HG02588 (cell line): Measurements from ENCODE around the gene ATP5ME.

Experiments used
- ATAC-seq: cut with Tn5 transposase; IDR thresholded peaks from one replicate; pipeline ENCODE4 v1.9.1; 2021; ENCODE audit warnings: mild to moderate bottlenecking, moderate library complexity; ENCODE audit not compliant: unreplicated experiment

Gene ATP5ME

DNA sequence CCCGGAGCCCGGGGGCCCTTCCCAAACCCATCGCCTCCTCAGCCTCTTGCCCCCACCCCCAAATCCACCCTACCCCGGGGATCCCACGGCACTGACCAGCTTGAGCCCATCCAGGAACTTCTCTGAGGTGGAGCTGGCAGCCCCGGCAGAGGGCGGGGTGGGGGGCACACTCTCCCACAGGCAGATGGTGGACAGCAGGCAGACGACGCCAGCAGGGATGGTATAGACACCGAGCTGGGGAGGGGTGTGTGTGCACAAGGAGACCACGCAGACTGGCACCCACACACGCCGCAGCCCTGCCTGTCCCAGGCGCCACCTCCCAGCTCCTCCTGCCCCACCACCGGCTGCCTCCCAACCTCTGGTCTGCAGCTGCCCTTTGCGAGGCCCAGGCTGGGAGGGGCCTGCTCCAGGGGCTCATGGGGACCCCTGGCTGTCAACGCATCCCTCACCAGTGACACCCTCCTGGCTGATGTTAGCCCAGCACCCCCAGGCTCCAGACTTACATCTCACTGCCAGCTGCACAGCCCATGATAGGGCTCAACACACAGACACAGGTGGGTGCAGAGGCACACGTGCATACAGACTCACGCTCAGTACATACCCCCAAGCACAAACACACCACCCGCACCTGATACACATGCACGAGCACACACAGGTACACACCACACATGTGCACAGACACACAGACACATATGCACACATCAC is 10.7 kb upstream of the ATP5ME start:
- ATAC-seq = no peak

DNA sequence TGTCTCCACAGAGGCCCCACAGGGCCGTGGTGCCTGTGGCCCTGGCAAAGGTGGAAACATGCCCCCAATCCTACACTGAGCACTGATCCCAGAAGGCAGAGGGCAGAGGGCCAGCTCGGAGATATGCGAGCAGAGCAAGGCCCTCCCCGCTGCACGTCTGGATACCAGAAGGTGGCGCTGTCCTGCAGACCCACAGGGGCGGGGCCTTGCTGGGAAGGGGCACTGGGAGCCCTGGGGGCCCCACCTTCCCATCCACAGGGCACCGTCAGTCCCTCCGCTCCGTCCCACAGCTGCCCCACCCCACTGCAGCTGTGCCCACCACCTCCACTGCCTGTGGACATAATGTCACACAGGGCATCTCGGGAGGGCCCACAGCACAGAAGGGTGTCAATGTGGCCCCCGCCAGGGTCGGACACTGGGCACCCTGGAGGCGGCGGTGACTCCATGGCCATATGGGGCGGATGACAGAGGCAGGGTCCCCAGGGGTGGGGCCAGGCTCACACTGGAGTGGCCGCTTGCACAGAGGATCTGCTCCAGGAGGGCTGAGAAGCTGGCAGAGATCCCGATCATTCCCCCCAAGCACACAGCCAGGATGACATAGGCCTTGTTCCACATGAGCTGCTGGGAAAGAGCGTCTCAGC is 10.0 kb upstream of the ATP5ME start:
- no peak for ATAC-seq

DNA sequence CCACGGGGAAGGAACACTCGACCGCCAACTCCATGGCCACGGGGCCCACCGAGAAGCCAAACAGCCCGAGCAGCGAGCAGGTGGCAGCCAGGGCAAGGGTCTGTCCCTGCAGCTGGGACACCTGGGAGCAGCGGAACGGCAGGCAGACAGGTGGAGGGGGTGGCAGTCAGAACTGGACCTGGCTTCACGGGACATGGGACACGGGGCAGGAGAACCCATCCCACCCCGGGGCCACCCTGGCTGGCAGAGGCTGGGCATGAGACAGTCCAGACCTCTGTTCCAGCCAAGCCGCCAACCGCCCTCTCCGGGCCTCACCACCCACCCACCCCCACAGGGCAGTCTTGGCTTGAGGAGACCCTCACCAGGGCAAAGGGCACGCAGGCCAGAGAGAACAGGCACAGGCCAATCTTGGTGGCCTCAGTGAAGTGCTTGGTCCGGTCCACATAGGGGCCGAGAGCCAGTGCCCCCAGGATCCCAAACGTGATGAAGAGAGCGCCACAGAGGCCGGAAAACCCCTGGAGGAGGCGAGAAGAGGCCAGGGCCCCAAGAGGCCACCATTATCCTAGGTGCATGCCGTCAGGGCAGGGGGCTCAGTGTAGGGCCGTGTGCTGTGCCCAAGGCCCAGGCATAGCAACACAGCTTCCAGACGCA is 9.3 kb upstream of the ATP5ME start:
- ATAC-seq = no peak

DNA sequence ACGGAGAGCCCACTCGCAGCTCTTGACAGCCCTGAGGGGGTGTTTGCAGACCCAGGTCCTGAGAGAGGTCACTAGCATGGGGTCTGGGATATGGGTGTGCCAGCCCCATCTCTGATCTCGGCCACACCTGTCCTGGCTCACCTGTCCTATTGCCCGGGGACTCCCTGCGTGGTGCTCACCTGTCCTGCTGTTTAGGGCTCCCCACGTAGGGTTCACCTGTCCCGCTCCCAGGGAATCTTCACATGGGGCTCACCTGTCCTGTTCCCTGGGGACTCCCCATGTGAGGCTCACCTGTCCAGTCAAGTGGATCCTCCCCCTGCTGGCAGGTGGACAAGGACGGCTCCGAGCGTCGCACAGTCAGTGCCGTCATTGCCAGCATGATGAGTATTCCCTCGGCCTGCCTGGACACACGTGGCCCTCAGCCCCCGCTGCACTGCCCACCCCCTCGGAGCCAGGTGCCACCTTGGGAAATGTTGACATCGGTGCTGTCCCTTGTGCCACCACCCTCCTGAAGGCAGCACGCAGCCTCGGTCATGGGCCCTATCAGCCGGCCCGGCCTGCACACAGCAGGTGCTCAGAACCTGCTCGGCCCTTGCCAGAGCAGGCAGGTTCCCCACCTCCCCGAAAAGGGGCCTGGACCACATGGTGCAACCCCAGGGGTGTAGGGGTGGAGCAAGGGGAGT is 8.6 kb upstream of the ATP5ME start:
- ATAC-seq = no peak

DNA sequence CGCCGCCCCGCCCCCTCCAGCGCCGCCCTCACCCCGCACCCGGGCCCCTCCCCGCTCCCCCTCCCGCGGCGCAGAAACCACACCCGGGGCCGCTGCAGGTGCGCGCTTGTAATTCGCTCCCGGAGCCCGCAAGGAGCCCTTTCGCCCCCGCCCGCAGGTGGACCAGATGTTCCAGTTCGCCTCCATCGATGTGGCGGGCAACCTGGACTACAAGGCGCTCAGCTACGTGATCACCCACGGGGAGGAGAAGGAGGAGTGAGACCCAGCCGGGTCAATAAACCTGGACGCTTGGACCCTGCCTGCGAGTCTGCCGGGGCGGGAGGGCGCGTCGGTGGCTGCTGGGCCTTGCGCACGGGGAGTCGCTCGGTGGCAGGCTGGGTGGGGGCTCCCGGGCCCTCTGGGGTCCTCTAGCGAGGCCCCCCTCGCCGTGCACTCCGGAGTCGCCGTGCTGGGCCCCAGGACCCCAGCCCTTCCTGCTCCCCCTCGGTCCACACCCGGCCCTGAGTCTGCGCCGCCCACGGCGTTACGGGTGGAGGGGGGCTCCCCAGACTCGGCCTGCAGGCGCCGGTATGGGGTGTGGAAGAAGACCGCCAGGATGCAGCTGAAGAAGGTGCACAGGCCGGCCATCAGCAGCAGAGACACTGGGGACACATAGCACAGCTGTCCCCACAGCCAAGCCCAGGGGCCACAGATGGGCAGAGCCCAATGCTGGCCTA is 7.8 kb upstream of the ATP5ME start:
- ATAC-seq = no peak

- ATAC-seq = no peak
Observed at GRCh38 chr4:680928-681645, 7.0 kb upstream of the ATP5ME start.

- no peak for ATAC-seq
Observed at GRCh38 chr4:680551-680927, 6.5 kb upstream of the ATP5ME start.

GRCh38 chr4:680091-680490 is 6.0 kb upstream of the ATP5ME start:
- no peak for ATAC-seq

GRCh38 chr4:679629-680028 is 5.6 kb upstream of the ATP5ME start:
- no peak for ATAC-seq

DNA sequence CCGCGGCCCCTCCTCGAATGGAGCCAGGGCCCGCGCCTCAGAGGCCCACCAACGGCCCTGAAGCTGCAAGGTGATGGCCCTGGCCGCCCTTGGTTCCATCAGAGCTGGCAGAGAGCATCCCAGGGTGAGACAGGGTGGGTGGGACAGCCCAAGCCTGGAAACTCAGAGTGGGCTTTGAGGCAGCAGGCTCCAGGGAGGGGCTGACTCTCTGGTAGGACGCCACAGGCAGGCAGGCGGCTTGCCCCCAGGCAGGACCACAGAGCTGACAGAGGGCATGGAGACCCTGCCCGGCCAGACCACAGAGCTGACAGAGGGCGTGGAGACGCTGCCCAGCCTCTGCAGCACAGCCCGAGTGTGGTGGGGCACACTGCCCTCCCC is 5.0 kb upstream of the ATP5ME start:
- no peak for ATAC-seq

- ATAC-seq = no peak
Observed at GRCh38 chr4:678331-679103, 4.4 kb upstream of the ATP5ME start.

- ATAC-seq = no peak
Observed at GRCh38 chr4:677431-678293, 3.6 kb upstream of the ATP5ME start.

- ATAC-seq = no peak
Observed at GRCh38 chr4:676871-677235, 2.8 kb upstream of the ATP5ME start.

DNA sequence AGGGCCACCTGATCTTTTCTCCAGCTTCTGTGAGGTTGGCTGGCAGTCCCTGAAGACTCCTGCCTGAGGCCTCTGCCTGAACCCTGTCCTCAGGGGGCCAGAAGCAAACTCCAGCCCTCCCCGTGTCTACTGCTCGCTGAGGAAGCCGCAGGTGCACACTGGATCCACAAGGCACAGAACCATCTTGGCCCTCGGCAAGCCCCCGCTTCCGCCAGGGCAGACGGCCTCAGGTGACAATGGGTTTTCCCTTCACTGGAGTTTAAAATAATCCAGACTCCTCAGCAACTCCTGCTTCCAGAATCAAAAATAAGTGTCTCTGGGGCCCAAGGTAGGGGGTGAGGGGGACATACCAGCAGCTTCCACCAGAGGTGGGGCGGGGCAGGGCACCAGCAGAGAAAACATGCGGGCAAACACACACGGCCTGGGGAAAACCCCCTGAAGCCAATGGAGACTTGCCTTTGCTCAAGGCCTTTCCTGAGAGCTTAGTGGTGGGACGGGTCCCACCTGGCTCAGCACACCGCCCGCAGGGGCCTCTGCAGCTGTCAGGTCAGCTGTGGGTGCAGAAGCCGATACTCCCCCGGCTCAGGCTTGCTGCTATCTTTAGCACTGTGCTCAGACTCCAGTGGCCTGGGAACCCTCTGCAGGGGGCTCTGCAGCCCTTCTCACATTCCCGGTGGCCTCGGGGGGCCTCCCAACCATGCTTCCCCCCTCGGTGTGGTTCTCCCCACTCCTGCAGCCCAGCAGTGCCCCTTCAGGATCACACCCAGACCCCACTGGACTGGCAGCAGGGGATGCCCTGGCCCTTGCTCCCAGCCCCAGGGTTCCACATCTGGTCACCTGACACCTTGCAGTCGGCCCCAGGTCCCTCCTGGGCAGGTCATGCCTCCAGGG is 2.1 kb upstream of the ATP5ME start:
- ATAC-seq = no peak

DNA sequence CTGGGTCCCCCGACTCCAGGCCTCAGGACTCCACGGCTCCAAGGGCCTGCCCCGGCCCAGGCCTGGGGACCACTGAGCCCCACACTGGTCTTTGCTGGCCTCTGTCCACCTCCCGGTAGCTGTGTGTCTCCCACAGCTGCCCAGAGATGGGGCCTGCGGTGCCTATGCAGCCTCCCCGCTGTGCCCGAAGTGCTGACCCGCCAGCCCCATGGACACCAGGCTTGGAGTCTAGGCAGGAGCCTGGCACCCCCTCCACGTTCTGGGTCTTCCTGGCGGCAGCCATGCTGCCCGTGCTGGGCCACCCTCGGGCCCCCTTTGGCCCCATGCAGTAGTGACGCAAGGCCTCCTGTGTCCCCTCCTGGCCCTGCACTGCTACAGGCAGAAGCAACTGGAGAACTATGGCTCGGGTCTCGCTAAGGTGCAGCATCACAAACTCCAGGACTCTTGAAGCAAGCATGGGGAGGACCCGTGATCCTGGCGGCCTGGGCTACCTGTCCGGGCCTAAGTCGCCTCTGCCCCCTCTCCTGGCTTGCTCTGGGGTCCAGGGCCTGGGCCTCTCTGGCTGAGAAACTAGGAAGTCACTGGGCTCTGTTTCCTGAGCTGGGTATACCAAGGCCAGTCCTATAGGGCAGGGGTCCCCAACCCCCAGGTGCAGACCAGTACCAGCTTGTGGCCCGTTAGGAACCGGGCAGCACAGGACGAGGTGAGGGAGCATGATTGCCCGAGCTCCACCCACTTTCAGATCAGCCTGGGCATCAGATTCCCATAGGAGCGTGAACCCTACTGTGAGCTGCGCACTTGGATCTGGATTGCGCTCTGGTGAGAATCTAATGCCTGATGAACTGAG is 1.2 kb upstream of the ATP5ME start:
- peak; percentile 4 for ATAC-seq

DNA sequence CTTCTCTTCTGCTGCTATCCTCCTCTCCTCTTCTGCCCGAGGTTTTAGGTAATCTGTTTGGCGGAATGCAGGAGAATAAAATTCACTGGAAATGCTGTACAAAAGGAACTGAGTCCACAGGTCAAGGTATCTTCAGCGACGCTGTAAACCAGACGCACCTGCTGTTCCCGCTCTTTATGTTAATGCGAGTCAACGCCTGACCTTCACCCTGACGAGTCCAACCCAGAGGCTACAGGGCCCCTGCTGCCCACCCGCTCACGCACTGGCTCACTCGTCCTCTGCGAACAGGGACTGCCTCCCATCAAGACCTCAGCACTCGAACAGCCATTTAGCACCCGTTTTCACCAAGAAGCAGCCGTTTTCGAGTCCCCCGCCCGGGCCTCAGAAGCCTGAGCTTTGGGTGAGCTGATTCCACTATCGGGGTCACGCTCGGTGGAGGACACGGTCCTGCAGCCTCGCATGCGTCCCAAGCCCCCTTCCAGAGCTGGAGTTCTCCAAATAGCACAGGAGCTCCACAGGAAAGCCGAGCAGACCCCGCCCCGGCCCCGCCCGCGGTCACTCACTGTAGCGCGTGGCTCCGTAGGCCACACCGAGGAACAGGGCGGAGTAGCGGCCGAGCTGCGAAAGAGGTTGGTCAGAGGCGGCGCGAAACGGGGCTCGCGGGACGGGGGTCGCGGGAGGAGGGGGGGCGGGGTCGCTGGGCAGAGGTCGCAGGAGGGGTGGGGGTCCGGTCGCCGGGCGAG is 556 bp downstream of the ATP5ME start:
- ATAC-seq = no peak
